Lower lobe of right lung (tissue), 2 donors: ENCODE data around the gene CEP112. TPM values are rescaled to one million over a fixed set of nuclear protein-coding genes. Genes with fewer than 3 reads are reported as not detected.

Experiments
- ATAC-seq, 2 donors: fragments of 200-7000 bp; cut with Tn5 transposase; one replicate each; pipeline ENCODE4 v1.9.1; 2020 to 2022; ENCODE audit warnings: mild to moderate bottlenecking in 2 of 2, moderate library complexity in 2 of 2
- DNase-seq: peaks from one replicate; pipeline ENCODE4 v3.0.0-alpha.2; 2020
- H3K27ac ChIP-seq: fragments of 200-600 bp; one replicate; pipeline ENCODE4 v1.8.0; 2022
- H3K27me3 ChIP-seq: fragments of 200-600 bp; one replicate; pipeline ENCODE4 v1.8.0; 2022; ENCODE audit warnings: low read depth
- H3K36me3 ChIP-seq: fragments of 200-600 bp; one replicate; pipeline ENCODE4 v1.8.0; 2022; ENCODE audit warnings: mild to moderate bottlenecking
- H3K4me1 ChIP-seq: fragments of 200-600 bp; one replicate; pipeline ENCODE4 v1.8.0; 2022
- H3K4me3 ChIP-seq: fragments of 200-600 bp; one replicate; pipeline ENCODE4 v1.8.0; 2022; ENCODE audit warnings: mild to moderate bottlenecking
- H3K9me3 ChIP-seq: fragments of 200-600 bp; one replicate; pipeline ENCODE4 v1.8.0; 2022
- intact Hi-C: fragments of 100-400 bp; cut with DNase I; formaldehyde crosslinking; loops from one replicate; pipeline ENCODE4 v1.11.0; 2022
- total RNA-seq: library from RNA; stranded (reverse); fragmentation: NEBNext Ultra II Directional; extraction: Animal tissue kit (Norgen Biotek cat#: 25700); gene quantifications from one replicate; pipeline ENCODE4 v1.2.1, GENCODE V29; 2021
- TF ChIP-seq, protein P1 (sequence below): fragments of 200-600 bp; IDR thresholded peaks from one replicate; pipeline ENCODE4 v1.8.0; 2022; ENCODE audit warnings: antibody characterized with exemption, mild to moderate bottlenecking
- donor health status: DM: no; HTN: yes; CAD: no; lungs with severe emphysema.

CEP112 gene
- total RNA-seq, 1 donor from 2014 or later: 30.1 TPM

- ATAC-seq (no peak), DNase-seq (no peak)
- TF ChIP-seq, protein P1, sequence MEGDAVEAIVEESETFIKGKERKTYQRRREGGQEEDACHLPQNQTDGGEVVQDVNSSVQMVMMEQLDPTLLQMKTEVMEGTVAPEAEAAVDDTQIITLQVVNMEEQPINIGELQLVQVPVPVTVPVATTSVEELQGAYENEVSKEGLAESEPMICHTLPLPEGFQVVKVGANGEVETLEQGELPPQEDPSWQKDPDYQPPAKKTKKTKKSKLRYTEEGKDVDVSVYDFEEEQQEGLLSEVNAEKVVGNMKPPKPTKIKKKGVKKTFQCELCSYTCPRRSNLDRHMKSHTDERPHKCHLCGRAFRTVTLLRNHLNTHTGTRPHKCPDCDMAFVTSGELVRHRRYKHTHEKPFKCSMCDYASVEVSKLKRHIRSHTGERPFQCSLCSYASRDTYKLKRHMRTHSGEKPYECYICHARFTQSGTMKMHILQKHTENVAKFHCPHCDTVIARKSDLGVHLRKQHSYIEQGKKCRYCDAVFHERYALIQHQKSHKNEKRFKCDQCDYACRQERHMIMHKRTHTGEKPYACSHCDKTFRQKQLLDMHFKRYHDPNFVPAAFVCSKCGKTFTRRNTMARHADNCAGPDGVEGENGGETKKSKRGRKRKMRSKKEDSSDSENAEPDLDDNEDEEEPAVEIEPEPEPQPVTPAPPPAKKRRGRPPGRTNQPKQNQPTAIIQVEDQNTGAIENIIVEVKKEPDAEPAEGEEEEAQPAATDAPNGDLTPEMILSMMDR: no peak
- Histone ChIP-seq H3K36me3 (no peaks in the 10 kb centered on the region), H3K27me3 (no peaks in the 10 kb centered on the region), H3K4me1 (no peaks in the 10 kb centered on the region), H3K27ac (no peak overlapping the region), H3K9me3 (peaks cover under 1% of the 10 kb centered on the region), H3K4me3 (no peak overlapping the region)
- intact Hi-C loops: no loop called here
These were observed 197.8 kb downstream of the CEP112 start for GRCh38 chr17:65994114-65994513.

GRCh38 chr17:65990593-65990992 is 201.3 kb downstream of the CEP112 start:
- ATAC-seq: no peak
- intact Hi-C loops: no loop called here
- Histone ChIP-seq H3K27ac (no peak overlapping the region), H3K36me3 (no peaks in the 10 kb centered on the region), H3K4me3 (no peak overlapping the region), H3K27me3 (no peaks in the 10 kb centered on the region), H3K4me1 (no peaks in the 10 kb centered on the region), H3K9me3 (peaks cover 15% of the 10 kb centered on the region)
- no peak for DNase-seq
- TF ChIP-seq, protein P1: no peak

DNA sequence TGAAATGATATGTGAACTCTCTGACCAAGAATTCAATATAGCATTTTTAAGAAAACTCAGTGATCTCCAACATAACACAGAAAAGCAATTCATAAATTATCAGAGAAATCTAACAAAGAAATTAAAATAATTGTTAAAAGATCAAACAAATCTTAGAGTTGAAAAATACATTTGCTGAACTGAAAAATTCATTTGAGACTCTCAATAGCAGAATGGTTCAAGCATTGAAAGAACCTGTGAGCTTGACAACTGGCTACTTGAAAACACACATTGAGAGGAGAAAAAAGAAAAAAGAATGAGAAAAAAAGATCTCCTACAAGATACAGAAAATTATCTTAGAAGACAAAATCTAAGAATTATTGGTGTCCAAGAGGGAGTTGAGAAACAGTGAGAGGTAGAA is 203.5 kb downstream of the CEP112 start:
- ATAC-seq: no peak
- DNase-seq: no peak
- Histone ChIP-seq H3K27ac (no peak overlapping the region), H3K4me3 (no peak overlapping the region), H3K36me3 (no peaks in the 10 kb centered on the region), H3K27me3 (no peaks in the 10 kb centered on the region), H3K4me1 (no peaks in the 10 kb centered on the region), H3K9me3 (peaks cover 15% of the 10 kb centered on the region)
- intact Hi-C loops: no loop called here
- TF ChIP-seq, protein P1: no peak

- TF ChIP-seq, protein P1: peak; percentile 31
- ATAC-seq: peak; percentile 32 to 33
- intact Hi-C loops: no loop called here
- Histone ChIP-seq H3K9me3 (peaks cover 15% of the 10 kb centered on the region), H3K36me3 (no peaks in the 10 kb centered on the region), H3K27me3 (no peaks in the 10 kb centered on the region), H3K27ac (no peak overlapping the region), H3K4me3 (no peak overlapping the region), H3K4me1 (no peaks in the 10 kb centered on the region)
- DNase-seq: no peak
These were observed 203.9 kb downstream of the CEP112 start for GRCh38 chr17:65987988-65988387.

- Histone ChIP-seq H3K4me1 (no peaks in the 10 kb centered on the region), H3K27me3 (no peaks in the 10 kb centered on the region), H3K9me3 (peaks cover 15% of the 10 kb centered on the region), H3K36me3 (no peaks in the 10 kb centered on the region), H3K4me3 (no peak overlapping the region), H3K27ac (no peak overlapping the region)
- intact Hi-C loops: no loop called here
- DNase-seq (no peak), ATAC-seq (no peak)
- TF ChIP-seq, protein P1: no peak
These were observed 206.4 kb downstream of the CEP112 start for GRCh38 chr17:65985571-65985970.

GRCh38 chr17:65984299-65984698 is 207.6 kb downstream of the CEP112 start:
- DNase-seq: no peak
- no peak overlapping the region for H3K4me3 ChIP-seq
- H3K27me3 ChIP-seq: no peaks in the 10 kb centered on the region
- TF ChIP-seq, protein P1: no peak
- no peak for ATAC-seq
- no peaks in the 10 kb centered on the region for H3K36me3 ChIP-seq
- no peak overlapping the region for H3K27ac ChIP-seq
- H3K4me1 ChIP-seq: no peaks in the 10 kb centered on the region
- intact Hi-C loops: no loop called here
- H3K9me3 ChIP-seq: peaks cover 15% of the 10 kb centered on the region
